Kidney capillary endothelial cell (primary cell): Measurements from ENCODE around the gene TRIP12.
"Not testable (repeated sequence)": the region's sequence is repeated elsewhere in the genome, so short reads cannot be mapped to it uniquely, and the experiment has no call there.

Source experiments
- DNase-seq: peaks from one replicate; pipeline ENCODE4 v3.0.0-alpha.2; 2018; ENCODE audit warnings: low spot score

TRIP12 gene

GRCh38 chr2:229921892-229922448, at the start of gene TRIP12:
TRIP12 (minus strand) TSS chr2:229922009; CDS start chr2:229880079, 41,930 bp downstream.
- peak; percentile 81 for DNase-seq

GRCh38 chr2:229971298-229971790, 49.5 kb upstream of the TRIP12 start:
- DNase-seq: no peak

- no peak for DNase-seq
Observed at GRCh38 chr2:229970406-229970805, 48.6 kb upstream of the TRIP12 start.

- no peak for DNase-seq
Observed at GRCh38 chr2:229969921-229970320, 48.1 kb upstream of the TRIP12 start.

- DNase-seq: not testable (repeated sequence)
Observed at GRCh38 chr2:229963596-229963995, 41.8 kb upstream of the TRIP12 start.

- no peak for DNase-seq
Observed at GRCh38 chr2:229956491-229956890, 34.7 kb upstream of the TRIP12 start.

- no peak for DNase-seq
Observed at GRCh38 chr2:229955663-229956062, 33.9 kb upstream of the TRIP12 start.

- no peak for DNase-seq
Observed at GRCh38 chr2:229952256-229952835, 30.5 kb upstream of the TRIP12 start.

GRCh38 chr2:229947544-229947943, 25.7 kb upstream of the TRIP12 start:
- DNase-seq: no peak

GRCh38 chr2:229945975-229946374, 24.2 kb upstream of the TRIP12 start:
- DNase-seq: no peak

- DNase-seq: no peak
Observed at GRCh38 chr2:229943770-229944449, 22.1 kb upstream of the TRIP12 start.

GRCh38 chr2:229943171-229943570, 21.4 kb upstream of the TRIP12 start:
- DNase-seq: no peak

- DNase-seq: no peak
Observed at GRCh38 chr2:229942671-229943070, 20.9 kb upstream of the TRIP12 start.

- DNase-seq: no peak
Observed at GRCh38 chr2:229937537-229937936, 15.7 kb upstream of the TRIP12 start.

GRCh38 chr2:229931241-229931640, 9.4 kb upstream of the TRIP12 start:
- DNase-seq: no peak

- no peak for DNase-seq
Observed at GRCh38 chr2:229930656-229931055, 8.8 kb upstream of the TRIP12 start.

GRCh38 chr2:229927817-229928321, 6.1 kb upstream of the TRIP12 start:
- no peak for DNase-seq

- no peak for DNase-seq
Observed at GRCh38 chr2:229925201-229925600, 3.4 kb upstream of the TRIP12 start.

GRCh38 chr2:229924541-229924940, 2.7 kb upstream of the TRIP12 start:
- DNase-seq: not testable (repeated sequence)

GRCh38 chr2:229922449-229923386, 909 bp upstream of the TRIP12 start, which contains the start of gene FBXO36:
FBXO36 (plus strand) TSS chr2:229922503; CDS start chr2:229922514, 11 bp downstream.
- DNase-seq: peak; percentile 48

GRCh38 chr2:229921101-229921891, 513 bp downstream of the TRIP12 start:
- peak; percentile 31 for DNase-seq
